ENCODE results near the gene NCAN. TPM values are rescaled to one million over a fixed set of nuclear protein-coding genes. Genes with fewer than 3 reads are reported as not detected.

NCAN gene
- total RNA-seq, 1 donor from 2014 or later, result 0.14 TPM

DNA sequence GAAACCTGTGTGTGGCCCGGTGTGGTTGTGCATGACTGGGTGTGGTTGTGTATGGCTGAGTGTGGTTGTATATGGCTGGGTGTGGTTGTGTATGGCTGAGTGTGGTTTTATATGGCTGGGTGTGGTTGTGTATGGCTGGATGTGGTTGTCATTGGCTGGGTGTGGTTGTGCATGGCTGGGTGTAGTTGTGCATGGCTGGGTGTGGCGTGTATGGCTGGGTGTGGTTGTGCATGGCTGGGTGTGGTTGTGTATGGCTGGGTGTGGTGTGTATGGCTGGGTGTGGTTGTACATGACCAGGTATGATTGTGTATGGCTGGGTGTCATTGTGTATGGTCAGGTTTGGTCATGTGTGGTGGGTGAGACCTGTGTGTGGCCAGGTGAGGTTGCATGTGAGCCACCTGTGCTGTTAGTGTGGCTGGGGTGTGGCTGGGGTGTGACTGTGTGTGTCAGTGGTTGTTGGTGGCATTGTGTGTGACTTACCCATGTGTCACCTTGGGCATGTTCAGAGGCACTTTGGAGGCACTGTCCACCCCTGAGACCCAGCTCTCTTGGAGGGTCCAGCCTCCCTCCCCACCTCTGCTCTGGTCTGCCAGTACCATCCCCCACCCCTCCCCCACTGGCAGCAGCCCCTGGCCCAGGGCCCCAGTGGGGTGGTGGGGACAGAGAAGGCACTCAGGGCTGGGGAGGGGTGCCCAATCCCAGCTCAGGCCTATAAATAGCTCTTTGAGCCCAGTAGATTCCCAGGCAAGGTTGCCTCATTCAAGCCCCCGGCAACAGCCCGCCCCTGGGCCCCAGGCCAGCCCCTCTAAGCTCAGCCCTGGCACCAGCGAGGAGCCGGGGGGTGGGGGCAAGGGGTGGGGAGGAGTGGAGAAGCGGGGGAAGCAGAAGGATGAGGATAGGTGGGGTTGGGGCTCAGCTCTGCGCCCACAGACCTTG lies 3.9 kb upstream of the NCAN start:
- DNase-seq (ENCODE audit: low read depth) (no peak), FAIRE-seq (no peak)
- peaks cover 2% of the 10 kb centered on the region for H3K4me1 ChIP-seq (ENCODE audit: insufficient read depth, low read length)
- no peaks in the 10 kb centered on the region for H4K20me1 ChIP-seq (ENCODE audit: insufficient read depth, low read length)
- H3K9ac ChIP-seq (ENCODE audit: low read length), result no peak overlapping the region
- no peak overlapping the region for H3K4me3 ChIP-seq (ENCODE audit: insufficient read depth, low read depth, low read length)
- Mint-ChIP-seq H3K9me3 (ENCODE audit: unreplicated experiment) (peaks cover 6% of the 10 kb centered on the region), H3K27me3 (ENCODE audit: low read depth, unreplicated experiment) (peaks cover 45% of the 10 kb centered on the region), H3K4me3 (ENCODE audit: unreplicated experiment) (no peak overlapping the region), H3K36me3 (ENCODE audit: low read depth, unreplicated experiment) (peaks cover 6% of the 10 kb centered on the region), H3K27ac (ENCODE audit: unreplicated experiment) (no peak overlapping the region), H3K4me1 (ENCODE audit: low read depth, unreplicated experiment) (no peaks in the 10 kb centered on the region)
- no peak overlapping the region for H2AFZ ChIP-seq (ENCODE audit: low read depth, low read length)
- no peaks in the 10 kb centered on the region for H3K9me3 ChIP-seq (ENCODE audit: insufficient read depth, low read depth, low read length)
- H3K4me2 ChIP-seq (ENCODE audit: low read length), result no peak overlapping the region
- H3K27ac ChIP-seq (ENCODE audit: low read depth, low read length), result no peak overlapping the region
- no peaks in the 10 kb centered on the region for H3K36me3 ChIP-seq (ENCODE audit: insufficient read depth, low read length)
- no peaks in the 10 kb centered on the region for H3K79me2 ChIP-seq (ENCODE audit: insufficient read depth, low read length)
- peaks cover 17% of the 10 kb centered on the region for H3K27me3 ChIP-seq (ENCODE audit: insufficient read depth, low read length)
- TF ChIP-seq, protein P1, sequence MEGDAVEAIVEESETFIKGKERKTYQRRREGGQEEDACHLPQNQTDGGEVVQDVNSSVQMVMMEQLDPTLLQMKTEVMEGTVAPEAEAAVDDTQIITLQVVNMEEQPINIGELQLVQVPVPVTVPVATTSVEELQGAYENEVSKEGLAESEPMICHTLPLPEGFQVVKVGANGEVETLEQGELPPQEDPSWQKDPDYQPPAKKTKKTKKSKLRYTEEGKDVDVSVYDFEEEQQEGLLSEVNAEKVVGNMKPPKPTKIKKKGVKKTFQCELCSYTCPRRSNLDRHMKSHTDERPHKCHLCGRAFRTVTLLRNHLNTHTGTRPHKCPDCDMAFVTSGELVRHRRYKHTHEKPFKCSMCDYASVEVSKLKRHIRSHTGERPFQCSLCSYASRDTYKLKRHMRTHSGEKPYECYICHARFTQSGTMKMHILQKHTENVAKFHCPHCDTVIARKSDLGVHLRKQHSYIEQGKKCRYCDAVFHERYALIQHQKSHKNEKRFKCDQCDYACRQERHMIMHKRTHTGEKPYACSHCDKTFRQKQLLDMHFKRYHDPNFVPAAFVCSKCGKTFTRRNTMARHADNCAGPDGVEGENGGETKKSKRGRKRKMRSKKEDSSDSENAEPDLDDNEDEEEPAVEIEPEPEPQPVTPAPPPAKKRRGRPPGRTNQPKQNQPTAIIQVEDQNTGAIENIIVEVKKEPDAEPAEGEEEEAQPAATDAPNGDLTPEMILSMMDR (IDR thresholded peaks at IDR 0.05; ENCODE audit: insufficient read depth, low read depth, low read length), result no peak
- TF ChIP-seq EZH2 (IDR thresholded peaks at IDR 0.05; ENCODE audit: insufficient read depth, low read length), result no peak

DNA sequence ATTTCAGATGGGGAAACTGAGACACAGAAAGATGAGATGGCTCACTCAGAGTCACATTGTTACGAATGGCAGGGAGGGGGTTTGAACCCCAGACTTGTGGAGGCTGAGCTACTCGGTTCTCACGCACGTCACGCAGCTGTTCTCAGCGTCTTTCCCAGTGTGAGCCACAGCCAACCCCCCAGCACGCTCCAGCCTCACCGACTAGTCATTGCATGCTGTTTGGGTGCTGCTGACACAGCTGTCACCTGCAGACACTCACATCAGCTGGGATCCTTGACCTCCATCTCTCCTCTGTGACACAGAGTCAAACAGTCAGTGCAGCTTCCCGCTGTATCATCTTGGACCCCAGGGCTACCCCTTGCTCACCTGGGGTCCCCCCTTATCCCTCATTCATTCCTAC lies 2.4 kb upstream of the NCAN start:
- H3K4me1 ChIP-seq (ENCODE audit: insufficient read depth, low read length), result no peaks in the 10 kb centered on the region
- Mint-ChIP-seq H3K4me3 (ENCODE audit: unreplicated experiment) (no peak overlapping the region), H3K27ac (ENCODE audit: unreplicated experiment) (no peak overlapping the region), H3K9me3 (ENCODE audit: unreplicated experiment) (peaks cover 6% of the 10 kb centered on the region), H3K4me1 (ENCODE audit: low read depth, unreplicated experiment) (no peaks in the 10 kb centered on the region), H3K27me3 (ENCODE audit: low read depth, unreplicated experiment) (peaks cover 58% of the 10 kb centered on the region), H3K36me3 (ENCODE audit: low read depth, unreplicated experiment) (peaks cover 3% of the 10 kb centered on the region)
- H3K9ac ChIP-seq (ENCODE audit: low read length), result no peak overlapping the region
- H3K79me2 ChIP-seq (ENCODE audit: insufficient read depth, low read length), result no peaks in the 10 kb centered on the region
- H4K20me1 ChIP-seq (ENCODE audit: insufficient read depth, low read length), result no peaks in the 10 kb centered on the region
- TF ChIP-seq EZH2 (IDR thresholded peaks at IDR 0.05; ENCODE audit: insufficient read depth, low read length), result no peak
- TF ChIP-seq, protein P1 (IDR thresholded peaks at IDR 0.05; ENCODE audit: insufficient read depth, low read depth, low read length), result no peak
- no peaks in the 10 kb centered on the region for H3K9me3 ChIP-seq (ENCODE audit: insufficient read depth, low read depth, low read length)
- DNase-seq (ENCODE audit: low read depth) (no peak), FAIRE-seq (no peak)
- H3K4me3 ChIP-seq (ENCODE audit: insufficient read depth, low read depth, low read length), result no peak overlapping the region
- H3K4me2 ChIP-seq (ENCODE audit: low read length), result no peak overlapping the region
- H3K27me3 ChIP-seq (ENCODE audit: insufficient read depth, low read length), result peaks cover 27% of the 10 kb centered on the region
- no peak overlapping the region for H3K27ac ChIP-seq (ENCODE audit: low read depth, low read length)
- no peaks in the 10 kb centered on the region for H3K36me3 ChIP-seq (ENCODE audit: insufficient read depth, low read length)
- no peak overlapping the region for H2AFZ ChIP-seq (ENCODE audit: low read depth, low read length)

DNA sequence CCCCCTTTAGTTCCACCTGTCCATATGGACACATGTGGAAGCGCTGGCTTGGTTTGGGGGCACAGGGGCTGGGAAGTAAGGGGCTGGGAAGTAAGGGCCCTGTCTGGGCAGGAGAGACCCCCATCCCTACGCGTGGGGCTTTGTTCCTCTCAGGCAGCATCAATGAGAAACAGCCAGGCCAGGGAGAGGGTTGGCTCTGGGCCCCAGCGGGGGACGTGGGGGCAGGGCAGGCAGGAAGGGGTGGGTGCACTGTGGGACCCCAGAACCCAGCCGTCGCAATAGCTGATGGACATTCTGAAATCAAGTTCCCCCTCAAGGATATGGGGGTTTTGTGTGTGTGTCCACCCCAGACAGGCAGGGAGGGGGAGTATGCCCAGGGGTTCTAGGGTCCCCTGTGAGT lies 1.2 kb downstream of the NCAN start:
- Histone ChIP-seq H3K9ac (ENCODE audit: low read length) (no peak overlapping the region), H3K4me2 (ENCODE audit: low read length) (no peak overlapping the region), H3K27me3 (ENCODE audit: insufficient read depth, low read length) (peaks cover 23% of the 10 kb centered on the region), H3K4me3 (ENCODE audit: insufficient read depth, low read depth, low read length) (no peak overlapping the region), H3K79me2 (ENCODE audit: insufficient read depth, low read length) (no peaks in the 10 kb centered on the region), H2AFZ (ENCODE audit: low read depth, low read length) (no peak overlapping the region), H3K4me1 (ENCODE audit: insufficient read depth, low read length) (no peaks in the 10 kb centered on the region), H4K20me1 (ENCODE audit: insufficient read depth, low read length) (no peaks in the 10 kb centered on the region), H3K36me3 (ENCODE audit: insufficient read depth, low read length) (no peaks in the 10 kb centered on the region), H3K27ac (ENCODE audit: low read depth, low read length) (no peak overlapping the region), H3K9me3 (ENCODE audit: insufficient read depth, low read depth, low read length) (no peaks in the 10 kb centered on the region)
- Mint-ChIP-seq H3K27ac (ENCODE audit: unreplicated experiment) (no peak overlapping the region), H3K4me3 (ENCODE audit: unreplicated experiment) (no peak overlapping the region), H3K36me3 (ENCODE audit: low read depth, unreplicated experiment) (no peaks in the 10 kb centered on the region), H3K9me3 (ENCODE audit: unreplicated experiment) (peaks cover 5% of the 10 kb centered on the region), H3K4me1 (ENCODE audit: low read depth, unreplicated experiment) (no peaks in the 10 kb centered on the region), H3K27me3 (ENCODE audit: low read depth, unreplicated experiment) (peaks cover 63% of the 10 kb centered on the region)
- FAIRE-seq, result no peak
- no peak for TF ChIP-seq EZH2 (IDR thresholded peaks at IDR 0.05; ENCODE audit: insufficient read depth, low read length)
- TF ChIP-seq, protein P1 (IDR thresholded peaks at IDR 0.05; ENCODE audit: insufficient read depth, low read depth, low read length), result no peak
- no peak for DNase-seq (ENCODE audit: low read depth)

All from astrocyte (in vitro differentiated cells and primary cell).